Cortex of kidney (tissue), 1 donor: Measurements from ENCODE around the gene DHX35.
"Not testable (repeated sequence)": the region's sequence is repeated elsewhere in the genome, so short reads cannot be mapped to it uniquely, and the experiment has no call there.

ENCODE experiments used
- DNase-seq: peaks from one replicate; lab custom pipeline; 2025; lab: John Stamatoyannopoulos, UW

The DHX35 gene

DNA sequence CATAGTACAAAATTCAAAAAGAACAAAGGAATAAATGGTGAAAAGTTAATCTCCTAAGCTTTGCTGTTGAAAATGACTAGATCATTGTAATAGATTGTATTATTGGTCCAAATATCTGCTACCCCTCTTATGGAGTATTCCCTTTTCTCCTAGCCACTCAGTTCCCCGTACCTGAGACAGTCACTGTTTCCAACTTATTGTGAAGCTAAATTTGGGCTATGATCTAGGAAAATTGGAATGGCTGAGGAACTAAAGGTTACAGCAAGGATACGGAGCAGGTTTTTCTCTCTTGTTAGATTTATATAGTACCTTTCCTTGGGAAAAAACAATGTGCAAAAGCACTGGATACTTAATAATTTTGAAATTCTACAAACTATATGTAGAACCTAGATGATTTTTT lies 17.3 kb downstream of the DHX35 start:
- no peak for DNase-seq

GRCh38 chr20:38979842-38980241 lies 17.7 kb downstream of the DHX35 start:
- no peak for DNase-seq

GRCh38 chr20:38982291-38982690 lies 20.1 kb downstream of the DHX35 start:
- DNase-seq, result no peak

DNA sequence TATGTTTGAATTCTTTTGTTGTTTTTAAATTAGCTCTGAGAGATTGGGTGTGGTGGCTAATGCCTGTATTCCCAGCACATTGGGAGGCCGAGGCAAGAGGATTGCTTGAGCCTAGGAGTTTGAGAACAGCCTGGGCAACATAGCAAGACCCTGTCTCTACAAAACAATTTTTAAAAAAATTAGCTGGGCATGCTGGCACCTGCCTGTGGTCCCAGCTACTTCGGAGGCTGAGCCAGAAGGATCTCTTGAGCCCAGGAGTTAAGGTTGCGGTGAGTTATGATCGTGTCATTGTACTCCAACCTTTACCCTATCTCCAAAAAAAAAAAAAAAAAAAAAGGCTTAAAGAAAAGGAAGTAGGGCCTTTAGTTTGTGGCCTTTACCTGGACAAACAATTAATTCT lies 22.9 kb downstream of the DHX35 start:
- DNase-seq, result no peak

DNA sequence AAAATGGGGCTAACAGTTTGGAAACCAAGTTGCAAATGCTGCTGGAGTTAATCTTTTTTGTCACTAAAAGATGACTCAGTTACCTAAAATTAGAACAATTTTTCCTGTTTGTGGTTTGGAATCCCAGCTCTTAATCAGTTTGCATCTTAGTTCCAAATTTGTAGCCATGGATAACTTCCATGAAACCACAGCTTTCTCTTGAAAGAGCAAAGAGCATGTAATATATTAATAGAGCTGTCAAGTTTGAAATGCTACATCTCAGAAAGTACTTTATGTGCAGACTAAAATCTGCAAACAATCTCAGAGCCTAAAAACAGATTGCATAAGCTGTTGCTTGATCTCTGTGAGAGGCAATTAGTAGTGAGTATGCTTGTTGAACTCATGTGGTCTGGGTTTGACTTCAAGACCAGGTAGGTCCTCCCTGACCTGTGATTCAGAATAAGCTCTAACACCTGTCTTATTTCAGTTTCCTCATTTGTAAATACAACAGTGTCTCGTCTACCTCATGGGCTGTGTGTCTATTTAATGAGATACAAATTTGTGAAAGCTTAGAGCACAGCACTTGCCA lies 23.5 kb downstream of the DHX35 start:
- DNase-seq, result no peak

GRCh38 chr20:38986663-38987062 lies 24.5 kb downstream of the DHX35 start:
- no peak for DNase-seq

DNA sequence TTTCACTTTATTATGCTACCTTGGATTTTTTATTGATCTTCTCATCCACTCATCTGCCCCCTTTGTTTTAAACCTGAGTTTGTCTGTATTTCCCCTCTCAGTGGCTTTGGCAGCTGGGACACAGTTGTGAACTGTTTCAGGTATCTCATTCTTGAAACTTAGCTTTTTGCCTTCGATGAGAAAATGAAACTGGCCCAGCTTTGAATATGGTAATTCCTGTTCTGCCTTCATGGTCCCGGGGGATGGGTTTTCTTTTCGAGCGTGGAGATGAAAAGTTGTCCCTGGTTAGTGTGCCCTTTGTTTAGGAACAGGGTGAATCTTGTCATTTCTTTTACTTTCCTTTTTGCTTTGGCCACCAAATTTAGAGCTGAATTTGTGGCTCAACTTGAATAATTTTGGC lies 25.6 kb downstream of the DHX35 start:
- DNase-seq, result no peak

- no peak for DNase-seq
Observed at GRCh38 chr20:38990728-38991127, 28.6 kb downstream of the DHX35 start.

- no peak for DNase-seq
Observed at GRCh38 chr20:38991814-38992704, 29.9 kb downstream of the DHX35 start.

- DNase-seq, result no peak
Observed at GRCh38 chr20:38995536-38996044, 33.4 kb downstream of the DHX35 start.

GRCh38 chr20:38996866-38997265 lies 34.7 kb downstream of the DHX35 start:
- DNase-seq, result not testable (repeated sequence)

GRCh38 chr20:38997622-38998021 lies 35.5 kb downstream of the DHX35 start:
- DNase-seq, result no peak

GRCh38 chr20:38999217-38999616 lies 37.1 kb downstream of the DHX35 start:
- no peak for DNase-seq

DNA sequence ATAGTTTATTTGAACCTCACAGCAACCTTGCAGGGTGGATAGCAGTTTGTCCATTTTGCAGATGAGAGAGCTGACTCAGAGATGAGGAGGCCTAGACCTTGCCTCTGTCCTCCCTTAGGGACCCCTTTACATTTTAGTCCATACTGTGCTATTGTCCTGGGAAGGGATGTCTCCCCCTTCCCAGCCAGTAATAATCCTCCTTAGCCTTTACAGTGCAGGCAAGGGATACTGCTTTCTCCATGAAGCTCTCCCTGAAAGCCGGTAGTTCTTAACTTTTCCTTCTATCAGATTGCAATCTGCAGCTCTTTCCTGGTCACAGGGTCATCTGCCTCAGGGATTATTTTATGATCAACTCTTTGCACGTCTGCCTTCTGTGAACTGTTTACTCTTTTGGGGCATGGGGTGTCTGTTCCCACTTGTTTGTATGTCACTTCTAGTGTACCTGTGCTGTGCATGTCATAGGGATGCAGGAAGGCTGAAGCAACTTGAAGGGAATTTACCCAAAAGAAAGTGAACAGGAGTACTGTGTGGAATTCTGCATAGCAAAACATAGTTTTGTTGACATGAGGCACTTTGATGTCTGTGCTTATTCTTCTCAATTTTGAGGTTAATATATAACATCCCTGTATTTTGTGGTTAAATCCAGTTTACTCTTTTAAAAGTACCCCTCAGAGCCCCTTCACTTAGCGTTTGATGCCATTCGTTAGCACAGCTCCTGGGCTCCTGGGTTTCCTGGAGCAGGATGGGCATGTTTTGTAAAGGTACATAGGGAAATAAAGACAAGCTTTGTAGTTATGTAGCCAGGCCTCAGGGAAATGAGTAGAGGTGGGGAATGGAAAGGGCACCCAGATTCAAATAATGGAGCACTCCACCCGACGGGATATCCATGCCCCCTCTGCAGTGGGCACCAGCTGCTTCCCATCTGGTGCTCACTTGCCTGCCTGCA lies 38.1 kb downstream of the DHX35 start:
- DNase-seq, result no peak

GRCh38 chr20:39004508-39004907 lies 42.4 kb downstream of the DHX35 start:
- DNase-seq, result no peak

DNA sequence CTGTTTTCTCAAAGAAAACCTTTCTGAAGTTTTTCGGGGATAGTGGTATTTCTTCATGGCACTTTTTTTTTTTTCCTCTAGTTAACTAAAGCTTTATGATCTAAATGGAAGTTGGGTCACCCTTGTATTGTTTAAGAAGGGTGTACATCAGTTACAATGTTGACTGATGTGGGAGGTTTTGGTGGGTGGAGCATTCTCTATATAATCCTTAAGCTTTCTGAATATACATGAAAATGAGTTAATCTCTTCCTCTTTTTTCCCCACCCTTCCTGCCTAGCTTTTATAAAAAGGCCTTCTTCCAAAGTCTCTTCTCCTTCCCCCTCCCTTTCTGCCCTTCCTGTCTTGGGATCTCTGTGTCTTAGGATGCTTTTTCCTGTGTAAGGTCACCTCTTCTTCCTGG lies 47.2 kb downstream of the DHX35 start:
- DNase-seq, result no peak

GRCh38 chr20:39010496-39010895 lies 48.4 kb downstream of the DHX35 start:
- DNase-seq, result no peak

GRCh38 chr20:39013662-39014109 lies 51.5 kb downstream of the DHX35 start:
- DNase-seq, result no peak

DNA sequence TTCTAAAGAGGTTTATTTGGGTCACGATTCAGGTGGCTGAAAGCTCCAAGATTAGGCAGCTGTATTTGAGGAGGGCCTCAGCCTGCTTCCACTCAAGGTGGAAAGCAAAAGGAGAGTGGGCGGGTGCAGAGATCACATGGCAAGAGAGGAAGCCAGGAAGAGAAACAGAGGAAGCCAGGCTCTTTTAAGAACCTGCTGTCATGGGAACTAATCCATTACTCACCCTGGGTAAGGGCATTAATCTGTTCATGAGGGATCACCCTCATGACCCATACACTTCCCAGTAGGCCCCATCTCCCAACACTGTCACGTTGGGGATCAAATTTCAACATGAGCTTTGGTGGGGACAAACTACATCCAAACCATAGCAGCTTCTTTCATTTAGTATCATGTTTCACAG lies 53.9 kb downstream of the DHX35 start:
- DNase-seq, result no peak

DNA sequence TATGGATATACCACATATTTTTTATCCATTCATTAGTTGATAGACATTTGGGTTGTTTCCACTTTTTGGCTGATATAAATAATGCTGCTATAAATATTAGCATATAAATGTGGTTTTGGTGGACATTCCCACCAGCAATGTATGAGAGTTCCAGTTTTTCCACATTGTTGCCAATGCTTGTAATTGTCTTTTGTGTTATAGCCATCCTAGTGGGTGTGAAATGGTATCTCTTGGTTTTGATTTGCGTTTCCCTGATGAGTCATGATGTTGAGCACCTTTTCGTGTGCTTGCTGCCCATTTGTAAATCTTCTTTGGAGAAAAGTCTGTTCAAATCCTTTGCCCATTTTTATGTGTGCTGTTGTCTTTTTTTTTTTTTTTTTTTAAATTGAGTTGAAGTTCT lies 54.4 kb downstream of the DHX35 start:
- DNase-seq, result no peak

DNA sequence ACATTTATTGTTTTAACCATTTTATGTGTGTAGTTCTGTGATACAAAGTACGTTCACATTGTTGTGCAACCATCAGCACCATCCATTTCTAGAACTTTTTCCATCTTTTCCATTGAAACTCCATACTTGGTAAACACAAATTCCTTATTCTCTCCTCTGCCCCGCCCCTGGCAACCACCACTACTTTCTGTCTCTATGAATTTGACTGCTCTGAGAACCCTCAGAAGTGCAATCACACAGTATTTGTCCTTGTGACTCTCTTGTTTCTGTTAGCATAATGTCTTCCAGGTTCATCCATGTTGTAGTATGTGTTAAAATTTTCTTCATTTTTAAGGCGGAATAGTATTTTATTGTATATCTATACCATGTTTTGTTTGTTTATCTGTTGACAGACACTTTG lies 56.9 kb downstream of the DHX35 start:
- no peak for DNase-seq

DNA sequence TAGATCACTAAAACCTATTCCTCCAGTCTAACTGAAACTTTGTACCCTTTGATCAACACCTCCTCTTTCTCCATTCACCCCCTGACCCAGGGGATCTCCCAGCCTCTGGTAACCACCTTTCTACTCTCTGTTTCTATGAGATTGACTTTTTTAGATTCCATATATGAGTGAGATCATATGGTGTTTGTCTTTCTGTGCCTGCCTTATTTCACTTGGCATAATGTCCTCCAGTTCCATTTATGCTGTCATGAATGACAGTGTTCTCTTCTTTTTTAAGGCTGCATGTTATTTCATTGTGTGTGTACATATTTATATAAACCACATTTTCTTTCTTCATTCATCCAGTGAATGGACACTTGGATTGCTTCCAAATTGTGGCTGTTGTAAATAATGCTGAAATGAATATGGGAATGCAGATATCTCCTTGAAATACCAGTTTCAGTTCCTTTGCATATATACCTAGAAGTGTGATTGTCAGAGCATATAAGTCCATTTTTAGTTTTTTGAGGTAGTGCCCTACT lies 57.7 kb downstream of the DHX35 start:
- DNase-seq, result no peak
